GM12878 (cell line): ENCODE results near the gene MED10. TPM values are rescaled to one million over a fixed set of nuclear protein-coding genes. Genes with fewer than 3 reads are reported as not detected.

Experiments used
- ATAC-seq: fragments of 200-7000 bp; cut with Tn5 transposase; 3 replicates; pipeline ENCODE4 v1.9.1; 2020; ENCODE audit warnings: mild to moderate bottlenecking, moderate library complexity
- BruUV-seq: library from RNA; stranded (reverse); fragments of 400-500 nt; replicated peaks from 2 replicates; lab custom pipeline; 2021; lab: Mats Ljungman, UMichigan
- CTCF ChIA-PET: fragments of 300-600 bp; sonication (Branson Sonifier 250); formaldehyde crosslinking; extraction: SDS; loops from one replicate; lab custom pipeline; 2021; ENCODE audit warnings: inconsistent platforms; lab: Yijun Ruan, JAX
- POLR2A ChIA-PET: fragments of 350-600 bp; formaldehyde crosslinking; extraction: SDS; loops from one replicate; lab custom pipeline; 2021; ENCODE audit warnings: inconsistent platforms; lab: Charles Lee
- RAD21 ChIA-PET: fragments of 300-600 bp; sonication (Branson Sonifier 250); formaldehyde crosslinking; loops from one replicate; lab custom pipeline; 2023; ENCODE audit warnings: antibody characterized with exemption; ENCODE audit not compliant: unreplicated experiment; lab: Charles Lee
- SMC1A ChIA-PET: fragments of 300-600 bp; sonication (Branson Sonifier 250); formaldehyde crosslinking; loops from one replicate; lab custom pipeline; 2023; ENCODE audit not compliant: unreplicated experiment, uncharacterized antibody; lab: Charles Lee
- DNase-seq: peaks from one replicate; pipeline ENCODE4 v3.0.0-alpha.2; 2011; ENCODE audit warnings: low read depth, low spot score
- FAIRE-seq: peaks from 3 replicates; lab custom pipeline; 2011; peaks lifted over from hg19 to GRCh38; lab: Jason Lieb, UNC
- H2AFZ ChIP-seq: 2 replicates; pipeline ENCODE4 v1.6.0; 2011; ENCODE audit warnings: low read depth, low read length, control low read depth; ENCODE audit not compliant: control insufficient read depth
- H3K27ac ChIP-seq: 2 replicates; pipeline ENCODE4 v1.5.1; 2011; ENCODE audit warnings: control low read depth; ENCODE audit not compliant: control insufficient read depth, insufficient read depth
- H3K27me3 ChIP-seq, 2 experiments: replicated peaks in 1 of 2; 2 replicates each; pipeline versions ENCODE4 v1.6.0 to v1.6.1; 2011; ENCODE audit warnings: low read length in 1 of 2; ENCODE audit not compliant: control insufficient read depth in 2 of 2, insufficient read depth in 2 of 2
- H3K36me3 ChIP-seq, 2 experiments: 2 replicates each; pipeline ENCODE4 v1.5.1; 2011; ENCODE audit warnings: low read length in 1 of 2; ENCODE audit not compliant: control insufficient read depth in 2 of 2, insufficient read depth in 2 of 2
- H3K4me1 ChIP-seq: 2 replicates; pipeline ENCODE4 v1.6.1; 2011; ENCODE audit warnings: mild to moderate bottlenecking, low read length, moderate library complexity, mixed read lengths; ENCODE audit not compliant: control insufficient read depth, insufficient read depth
- H3K4me2 ChIP-seq: 2 replicates; pipeline ENCODE4 v1.6.0; 2011; ENCODE audit warnings: control low read depth; ENCODE audit not compliant: control insufficient read depth, insufficient read depth
- H3K4me3 ChIP-seq: fragments of 200-600 bp; sonication (generic); 2 replicates; pipeline ENCODE4 v1.5.1; 2016
- H3K79me2 ChIP-seq: 2 replicates; pipeline ENCODE4 v1.6.0; 2011; ENCODE audit warnings: low read length; ENCODE audit not compliant: control insufficient read depth, insufficient read depth
- H3K9ac ChIP-seq: 2 replicates; pipeline ENCODE4 v1.8.0; 2011; ENCODE audit warnings: low read length, control low read depth, mixed read lengths; ENCODE audit not compliant: control insufficient read depth, insufficient read depth
- H3K9me3 ChIP-seq: replicated peaks from 3 replicates; pipeline ENCODE4 v1.5.1; 2011; ENCODE audit warnings: mild to moderate bottlenecking, low read length; ENCODE audit not compliant: control insufficient read depth, insufficient read depth
- H4K20me1 ChIP-seq: 2 replicates; pipeline ENCODE4 v1.6.0; 2011; ENCODE audit not compliant: control insufficient read depth, insufficient read depth
- CBX5 ChIP-seq: sonication (generic); IDR thresholded peaks from 2 replicates; pipeline ENCODE4 v1.6.1; 2016; ENCODE audit warnings: low read depth, moderate library complexity, mild to moderate bottlenecking, inconsistent platforms
- CUX1 ChIP-seq: IDR thresholded peaks from 2 replicates; pipeline ENCODE4 v1.6.1; 2012; ENCODE audit warnings: improper control_type of control experiment, low read depth, low read length; ENCODE audit not compliant: insufficient replicate concordance
- JUNB ChIP-seq: IDR thresholded peaks from 2 replicates; pipeline ENCODE4 v1.6.1; 2016; ENCODE audit warnings: antibody characterized with exemption, mild to moderate bottlenecking
- PAX8 ChIP-seq: fragments of 450-650 bp; IDR thresholded peaks from 2 replicates; pipeline ENCODE4 v1.6.1; 2017; ENCODE audit warnings: mild to moderate bottlenecking, moderate library complexity
- PML ChIP-seq: IDR thresholded peaks from 2 replicates; pipeline ENCODE4 v1.6.1; 2012; ENCODE audit warnings: low read length, inconsistent platforms
- RCOR1 ChIP-seq: conservative IDR thresholded peaks from 2 replicates; pipeline ENCODE4 v1.6.1; 2012; ENCODE audit warnings: low read depth, low read length, improper control_type of control experiment
- RELB ChIP-seq: fragments of 450-650 bp; IDR thresholded peaks from 2 replicates; pipeline ENCODE4 v1.6.1; 2017; ENCODE audit warnings: low read depth, mild to moderate bottlenecking, moderate library complexity
- TARDBP ChIP-seq: IDR thresholded peaks from 2 replicates; pipeline ENCODE4 v1.6.1; 2016; ENCODE audit warnings: borderline replicate concordance
- TCF7 ChIP-seq: IDR thresholded peaks from 2 replicates; pipeline ENCODE4 v1.6.1; 2014; ENCODE audit warnings: antibody characterized with exemption, borderline replicate concordance
- ZBTB4 ChIP-seq: fragments of 450-650 bp; formaldehyde crosslinking; IDR thresholded peaks from 2 replicates; pipeline ENCODE4 v1.4.0; 2022; ENCODE audit warnings: mild to moderate bottlenecking, moderate library complexity
- ZNF207 ChIP-seq: fragments of 450-650 bp; IDR thresholded peaks from 2 replicates; pipeline ENCODE4 v1.6.1; 2014; ENCODE audit warnings: antibody characterized with exemption, mild to moderate bottlenecking, borderline replicate concordance
- ZNF217 ChIP-seq: fragments of 450-650 bp; IDR thresholded peaks from 2 replicates; pipeline ENCODE4 v1.6.1; 2017; ENCODE audit warnings: antibody characterized with exemption, mild to moderate bottlenecking
- WGBS: methylation state at CpG from one replicate; pipeline ENCODE4 v1.1.6; 2016; ENCODE audit warnings: low lambda C conversion rate; ENCODE audit not compliant: insufficient replicate concordance, insufficient coverage; ENCODE audit errors: missing lambda C conversion rate; 5-methylcytosine and 5-hydroxymethylcytosine counted together
- in situ Hi-C: fragments of 300-500 bp; cut with MboI; formaldehyde crosslinking; loops from 9 replicates; pipeline ENCODE4 v1.14.3; 2018; ENCODE audit warnings: mixed read lengths
- intact Hi-C: fragments of 100-400 bp; cut with micrococcal nuclease; formaldehyde crosslinking; loops from one replicate; pipeline ENCODE4 v1.14.2; 2022; ENCODE audit not compliant: unreplicated experiment
- polyA plus RNA-seq, 11 experiments: library from polyadenylated mRNA; depleted of rRNA in 4 of 11; unstranded in 6 of 11; stranded (reverse) in 5 of 11; fragments of >200 nt; fragmentation: Nextera tagmentation in 4 of 11; fragmentation: Illumina TruSeq in 1 of 11; extraction: Ambion mirVana in 4 of 11; extraction: Trizol in 1 of 11; gene quantifications; 1 replicate in 1 of 11; 2 replicates in 10 of 11; pipeline versions ENCODE4 v1.2.1 to v1.2.3, GENCODE V29; 2011 to 2016; ENCODE audit warnings: inconsistent platforms in 2 of 11, missing spikeins in 2 of 11, low read depth in 1 of 11
- total RNA-seq, 4 experiments: library from RNA; depleted of rRNA in 3 of 4; stranded (reverse); fragments of >200 nt in 3 of 4; fragmentation: Illumina TruSeq in 1 of 4; extraction: Trizol in 1 of 4; gene quantifications; 2 replicates each; pipeline versions ENCODE4 v1.2.1 to v1.2.3, GENCODE V29; 2013 to 2021

MED10 gene
- total and polyA plus RNA-seq, 10 of the 15 experiments (the other 5 are each of a cell fraction or from before 2014, with no cell fraction given), result 21.2 to 111 (median 46.6) TPM

DNA sequence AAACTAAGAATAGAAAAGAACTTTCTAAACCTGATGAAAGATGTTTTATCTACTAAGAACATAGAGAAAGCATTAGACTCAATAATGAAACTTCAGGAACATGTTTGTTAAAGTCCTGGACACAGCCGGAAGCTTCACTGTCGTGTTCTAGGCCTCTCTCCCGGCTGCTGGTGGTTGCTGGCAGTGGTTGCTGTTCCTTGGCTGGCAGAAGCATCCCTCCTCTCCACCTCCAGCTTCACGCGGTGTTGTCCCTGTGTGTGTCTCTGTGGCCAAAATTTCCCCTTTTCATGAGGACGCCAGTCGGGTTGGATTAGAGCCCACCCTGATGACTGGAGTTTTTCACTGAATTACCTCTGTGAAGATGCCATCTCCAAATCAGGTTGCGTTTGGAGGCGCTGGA is 6.5 kb upstream of the MED10 start (continued):
- TF ChIP-seq CUX1 (no peak), TCF7 (no peak), JUNB (no peak), ZNF207 (no peak), ZNF217 (no peak)

DNA sequence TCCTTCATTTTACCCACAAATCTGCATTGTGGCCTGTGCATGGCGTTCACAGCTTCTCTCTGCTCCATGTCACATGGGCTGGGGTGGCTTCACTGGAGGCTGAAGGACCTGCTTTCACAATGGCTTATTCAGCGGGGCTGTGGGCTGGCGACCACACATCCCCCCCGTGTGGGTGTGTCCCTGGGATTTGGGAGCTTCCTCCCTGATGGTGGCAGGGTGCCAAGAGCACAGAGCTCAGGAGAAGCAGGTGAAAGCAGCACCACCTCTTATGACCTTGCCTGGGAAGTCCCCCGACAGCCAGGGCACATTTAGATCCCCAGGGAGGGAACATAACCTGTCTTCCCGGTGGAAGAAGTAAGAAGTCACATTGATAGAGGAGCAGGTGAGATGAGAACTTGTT is 5.0 kb upstream of the MED10 start:
- SMC1A ChIA-PET, result interaction anchor here (0.7 to 1.3 kb wide), 4 partner anchors 51 to 339 kb away, joined by 3 read pairs; no protein-coding TSS in a partner anchor
- Histone ChIP-seq H2AFZ (no peak overlapping the region; the same call in none of the 2 replicates), H3K36me3 (no peaks in the 10 kb centered on the region), H3K4me3 (no peak overlapping the region), H3K27ac (no peak overlapping the region), H3K79me2 (peaks cover under 1% of the 10 kb centered on the region), H3K4me1 (no peaks in the 10 kb centered on the region; the same call in 1 of the 2 replicates), H3K27me3 (no peaks in the 10 kb centered on the region), H3K9ac (no peak overlapping the region), H3K9me3 (no peaks in the 10 kb centered on the region), H4K20me1 (no peaks in the 10 kb centered on the region), H3K4me2 (no peak overlapping the region)
- RAD21 ChIA-PET, result no interaction called here
- no TSS peak for BruUV-seq
- 49% methylated on average over 6 of the region's 6 CpGs for WGBS
- DNase-seq, result no peak
- ATAC-seq, result no peak
- no peak for FAIRE-seq
- in situ Hi-C loops (no loop called here), intact Hi-C loops (no loop called here)
- POLR2A ChIA-PET, result no interaction called here
- CTCF ChIA-PET, result interaction anchor here (0.6 to 1.0 kb wide), 2 partner anchors 11 to 86 kb away, joined by 3 read pairs; no protein-coding TSS in a partner anchor
- TF ChIP-seq PML (no peak), PAX8 (no peak), RCOR1 (no peak), CBX5 (no peak), TARDBP (no peak), ZBTB4 (no peak), RELB (no peak)
